Neural progenitor cell (in vitro differentiated cells): ENCODE measurements around the gene PRPF18. TPM values are rescaled to one million over a fixed set of nuclear protein-coding genes. Genes with fewer than 3 reads are reported as not detected.
"Not testable (repeated sequence)": the region's sequence is repeated elsewhere in the genome, so short reads cannot be mapped to it uniquely, and the experiment has no call there.

Experiments used
- DNase-seq: peaks from one replicate; pipeline ENCODE4 v3.0.0-alpha.2; 2016; ENCODE audit warnings: low spot score
- H2AFZ ChIP-seq: fragments of 200-600 bp; sonication (generic); replicated peaks from 2 replicates; pipeline ENCODE4 v1.6.1; 2016; ENCODE audit warnings: antibody characterized with exemption
- H3F3A ChIP-seq: fragments of 200-600 bp; sonication (generic); 2 replicates; pipeline ENCODE4 v1.6.1; 2016; ENCODE audit warnings: antibody characterized with exemption, low read depth
- H3K27ac ChIP-seq: fragments of 200-600 bp; sonication (generic); 2 replicates; pipeline ENCODE4 v1.5.1; 2016; ENCODE audit warnings: mild to moderate bottlenecking
- H3K27me3 ChIP-seq: fragments of 200-600 bp; sonication (generic); 2 replicates; pipeline ENCODE4 v1.6.1; 2016; ENCODE audit warnings: mild to moderate bottlenecking, moderate library complexity
- H3K36me3 ChIP-seq: fragments of 200-600 bp; sonication (generic); 2 replicates; pipeline ENCODE4 v1.5.1; 2016
- H3K4me1 ChIP-seq: fragments of 200-600 bp; sonication (generic); 2 replicates; pipeline ENCODE4 v1.6.1; 2016; ENCODE audit warnings: mixed run types
- H3K4me2 ChIP-seq: fragments of 200-600 bp; sonication (generic); 2 replicates; pipeline ENCODE4 v1.6.1; 2016
- H3K4me3 ChIP-seq: fragments of 200-600 bp; sonication (generic); 2 replicates; pipeline ENCODE4 v1.5.1; 2016
- H3K79me2 ChIP-seq: fragments of 200-600 bp; sonication (generic); 2 replicates; pipeline ENCODE4 v1.6.1; 2016; ENCODE audit warnings: low read depth
- H3K9ac ChIP-seq: fragments of 200-600 bp; sonication (generic); 2 replicates; pipeline ENCODE4 v1.6.1; 2016
- H3K9me3 ChIP-seq: fragments of 200-600 bp; sonication (generic); 2 replicates; pipeline ENCODE4 v1.5.1; 2016; ENCODE audit warnings: low read depth
- H4K20me1 ChIP-seq: fragments of 200-600 bp; sonication (generic); 2 replicates; pipeline ENCODE4 v1.6.1; 2016; ENCODE audit warnings: low read depth
- H3K27ac Mint-ChIP-seq: 3 replicates; pipeline ENCODE4 v1.8.0; 2021; ENCODE audit warnings: mixed read lengths
- H3K27me3 Mint-ChIP-seq: 2 replicates; pipeline ENCODE4 v1.8.0; 2022; ENCODE audit warnings: low read depth, mild to moderate bottlenecking, inconsistent platforms, moderate library complexity, mixed read lengths; ENCODE audit not compliant: insufficient read depth
- H3K36me3 Mint-ChIP-seq: 3 replicates; pipeline ENCODE4 v1.8.0; 2021; ENCODE audit warnings: mixed read lengths
- H3K4me1 Mint-ChIP-seq: 3 replicates; pipeline ENCODE4 v1.8.0; 2021; ENCODE audit warnings: mixed read lengths
- H3K4me3 Mint-ChIP-seq: 3 replicates; pipeline ENCODE4 v1.8.0; 2021; ENCODE audit warnings: mild to moderate bottlenecking, moderate library complexity, mixed read lengths
- H3K9me3 Mint-ChIP-seq: 3 replicates; pipeline ENCODE4 v1.8.0; 2020; ENCODE audit warnings: mixed read lengths
- CTCF ChIP-seq: fragments of 200-600 bp; sonication (generic); IDR thresholded peaks from 2 replicates; pipeline ENCODE4 v1.5.1; 2017; ENCODE audit warnings: antibody characterized with exemption, mild to moderate bottlenecking
- EZH2 ChIP-seq: fragments of 200-600 bp; sonication (generic); IDR thresholded peaks from 2 replicates; pipeline ENCODE4 v1.6.1; 2017; ENCODE audit warnings: antibody characterized with exemption, mild to moderate bottlenecking, moderate library complexity
- EZH2phosphoT487 ChIP-seq: fragments of 200-600 bp; sonication (generic); IDR thresholded peaks from 2 replicates; pipeline ENCODE4 v1.6.1; 2017; ENCODE audit warnings: antibody characterized with exemption
- total RNA-seq: library from RNA; depleted of rRNA; stranded (reverse); fragments of >200 nt; gene quantifications from 2 replicates; pipeline ENCODE4 v1.2.3, GENCODE V29; 2015; ENCODE audit warnings: low replicate concordance

The PRPF18 gene
- 22.2 and 30.8 TPM in 2 replicates for total RNA-seq

GRCh38 chr10:13586676-13587355, at the start of gene PRPF18:
PRPF18 (plus strand) TSS chr10:13586965; CDS start chr10:13587087, 122 bp downstream.
- Histone ChIP-seq H4K20me1 (no peaks in the 10 kb centered on the region), H3K9me3 (no peaks in the 10 kb centered on the region), H3K27me3 (peaks cover 19% of the 10 kb centered on the region), H3K79me2 (peaks cover 21% of the 10 kb centered on the region), H3K27ac (no peak within 1 kb of the TSS), H3K4me3 (peak within 1 kb of the TSS; percentile 91), H3K4me1 (peaks cover 5% of the 10 kb centered on the region), H3K36me3 (no peaks in the 10 kb centered on the region), H2AFZ (peak within 1 kb of the TSS; percentile 86), H3F3A (peaks cover 4% of the 10 kb centered on the region), H3K9ac (peak within 1 kb of the TSS; percentile 35), H3K4me2 (peak within 1 kb of the TSS; percentile 95)
- peak; percentile 56 for TF ChIP-seq EZH2
- peak; percentile 35 for TF ChIP-seq EZH2phosphoT487
- TF ChIP-seq CTCF: peak; percentile 98
- peak within 1 kb of the TSS; percentile 100 for H3K4me3 Mint-ChIP-seq
- no peaks in the 10 kb centered on the region for H3K9me3 Mint-ChIP-seq
- H3K36me3 Mint-ChIP-seq: no peaks in the 10 kb centered on the region
- peaks cover 4% of the 10 kb centered on the region for H3K27me3 Mint-ChIP-seq
- peak; percentile 94 for DNase-seq
- H3K27ac Mint-ChIP-seq: peak within 1 kb of the TSS; percentile 94
- H3K4me1 Mint-ChIP-seq: peaks cover 18% of the 10 kb centered on the region

- H3K4me1 ChIP-seq, H4K20me1 ChIP-seq: not testable (repeated sequence)
These were observed 48.8 kb upstream of the PRPF18 start for GRCh38 chr10:13537985-13538384.

GRCh38 chr10:13542533-13542932, 44.2 kb upstream of the PRPF18 start:
- H4K20me1 ChIP-seq: no peaks in the 10 kb centered on the region
- no peak overlapping the region for H3K27ac ChIP-seq
- DNase-seq: no peak
- no peaks in the 10 kb centered on the region for H3F3A ChIP-seq
- H3K4me2 ChIP-seq: no peak overlapping the region
- Mint-ChIP-seq H3K9me3 (no peaks in the 10 kb centered on the region), H3K4me1 (no peaks in the 10 kb centered on the region), H3K27me3 (peaks cover 4% of the 10 kb centered on the region), H3K36me3 (no peaks in the 10 kb centered on the region), H3K4me3 (no peak overlapping the region), H3K27ac (no peak overlapping the region)
- TF ChIP-seq EZH2phosphoT487 (no peak), CTCF (no peak), EZH2 (no peak)
- H3K36me3 ChIP-seq: no peaks in the 10 kb centered on the region
- H3K79me2 ChIP-seq: no peaks in the 10 kb centered on the region
- H3K27me3 ChIP-seq: no peaks in the 10 kb centered on the region
- no peaks in the 10 kb centered on the region for H3K9me3 ChIP-seq
- H3K4me3 ChIP-seq: no peak overlapping the region
- H3K9ac ChIP-seq: no peak overlapping the region
- H2AFZ ChIP-seq: no peak overlapping the region
- H3K4me1 ChIP-seq: no peaks in the 10 kb centered on the region

More at GRCh38 chr10:13537985-13538384, 48.8 kb upstream of the PRPF18 start:
- H3K4me2 ChIP-seq, DNase-seq, H3K36me3 Mint-ChIP-seq, H3K27ac Mint-ChIP-seq, H3K79me2 ChIP-seq, H3K9me3 ChIP-seq, H3K27me3 Mint-ChIP-seq, H2AFZ ChIP-seq, H3K9me3 Mint-ChIP-seq, H3K9ac ChIP-seq, H3K27ac ChIP-seq, H3K4me3 ChIP-seq, H3K36me3 ChIP-seq, H3F3A ChIP-seq, H3K27me3 ChIP-seq, H3K4me3 Mint-ChIP-seq, H3K4me1 Mint-ChIP-seq: not testable (repeated sequence)

- Histone ChIP-seq H3K36me3 (no peaks in the 10 kb centered on the region), H3K9me3 (no peaks in the 10 kb centered on the region), H3K4me3 (no peak overlapping the region), H4K20me1 (no peaks in the 10 kb centered on the region), H3K79me2 (no peaks in the 10 kb centered on the region), H3F3A (no peaks in the 10 kb centered on the region), H3K27me3 (no peaks in the 10 kb centered on the region), H2AFZ (no peak overlapping the region), H3K4me1 (no peaks in the 10 kb centered on the region), H3K27ac (no peak overlapping the region), H3K4me2 (no peak overlapping the region), H3K9ac (no peak overlapping the region)
- no peaks in the 10 kb centered on the region for H3K36me3 Mint-ChIP-seq
- no peak overlapping the region for H3K27ac Mint-ChIP-seq
- H3K27me3 Mint-ChIP-seq: peaks cover 2% of the 10 kb centered on the region
- no peak for DNase-seq
- no peak for TF ChIP-seq EZH2phosphoT487
- no peak for TF ChIP-seq EZH2
- no peak for TF ChIP-seq CTCF
- peaks cover 8% of the 10 kb centered on the region for H3K9me3 Mint-ChIP-seq
- no peak overlapping the region for H3K4me3 Mint-ChIP-seq
- peaks cover 4% of the 10 kb centered on the region for H3K4me1 Mint-ChIP-seq
These were observed 36.0 kb upstream of the PRPF18 start for GRCh38 chr10:13550802-13551201.
